Measurements from ENCODE around the gene PGGHG.
"Not testable (repeated sequence)": the region's sequence is repeated elsewhere in the genome, so short reads cannot be mapped to it uniquely, and the experiment has no call there.

PGGHG gene

GRCh38 chr11:257766-258493 is 31.0 kb upstream of the PGGHG start:
- Mint-ChIP-seq H3K4me1 (ENCODE audit: low read depth) (peaks cover 2% of the 10 kb centered on the region), H3K27ac (no peak overlapping the region), H3K9me3 (no peaks in the 10 kb centered on the region), H3K36me3 (ENCODE audit: low read depth) (peaks cover 11% of the 10 kb centered on the region), H3K27me3 (no peaks in the 10 kb centered on the region), H3K4me3 (no peak overlapping the region)
- DNase-seq, result no peak

GRCh38 chr11:259413-259812 is 29.5 kb upstream of the PGGHG start:
- H3K4me3 Mint-ChIP-seq, result no peak overlapping the region
- no peak for DNase-seq
- H3K36me3 Mint-ChIP-seq (ENCODE audit: low read depth), result no peaks in the 10 kb centered on the region
- peaks cover 2% of the 10 kb centered on the region for H3K4me1 Mint-ChIP-seq (ENCODE audit: low read depth)
- no peaks in the 10 kb centered on the region for H3K27me3 Mint-ChIP-seq
- no peak overlapping the region for H3K27ac Mint-ChIP-seq
- H3K9me3 Mint-ChIP-seq, result no peaks in the 10 kb centered on the region

- H3K9me3 Mint-ChIP-seq, result no peaks in the 10 kb centered on the region
- H3K4me3 Mint-ChIP-seq, result no peak overlapping the region
- no peaks in the 10 kb centered on the region for H3K36me3 Mint-ChIP-seq (ENCODE audit: low read depth)
- no peaks in the 10 kb centered on the region for H3K27me3 Mint-ChIP-seq
- peaks cover 4% of the 10 kb centered on the region for H3K4me1 Mint-ChIP-seq (ENCODE audit: low read depth)
- no peak for DNase-seq
- no peak overlapping the region for H3K27ac Mint-ChIP-seq
These were observed 27.3 kb upstream of the PGGHG start for GRCh38 chr11:261624-262023.

GRCh38 chr11:266676-267439 is 22.1 kb upstream of the PGGHG start:
- H3K27ac Mint-ChIP-seq, result peak overlapping the region; percentile 89
- DNase-seq, result peak; percentile 71
- H3K4me1 Mint-ChIP-seq (ENCODE audit: low read depth), result peaks cover 40% of the 10 kb centered on the region
- no peaks in the 10 kb centered on the region for H3K27me3 Mint-ChIP-seq
- H3K4me3 Mint-ChIP-seq, result peak overlapping the region; percentile 55
- no peaks in the 10 kb centered on the region for H3K9me3 Mint-ChIP-seq
- H3K36me3 Mint-ChIP-seq (ENCODE audit: low read depth), result no peaks in the 10 kb centered on the region

- Mint-ChIP-seq H3K36me3 (ENCODE audit: low read depth) (no peaks in the 10 kb centered on the region), H3K9me3 (no peaks in the 10 kb centered on the region), H3K4me1 (ENCODE audit: low read depth) (peaks cover 38% of the 10 kb centered on the region), H3K27ac (peak overlapping the region; percentile 95), H3K4me3 (peak overlapping the region; percentile 76), H3K27me3 (no peaks in the 10 kb centered on the region)
- peak; percentile 73 for DNase-seq
These were observed 21.4 kb upstream of the PGGHG start for GRCh38 chr11:267491-267994.

- H3K27me3 Mint-ChIP-seq; H3K36me3 Mint-ChIP-seq (ENCODE audit: low read depth); H3K9me3 Mint-ChIP-seq; DNase-seq: not testable (repeated sequence)
- peak overlapping the region; percentile 95 for H3K27ac Mint-ChIP-seq
- peak overlapping the region; percentile 76 for H3K4me3 Mint-ChIP-seq
- peaks cover 38% of the 10 kb centered on the region for H3K4me1 Mint-ChIP-seq (ENCODE audit: low read depth)
These were observed 20.2 kb upstream of the PGGHG start for GRCh38 chr11:268716-269145.

- DNase-seq, result peak; percentile 74
- Mint-ChIP-seq H3K9me3 (no peaks in the 10 kb centered on the region), H3K36me3 (ENCODE audit: low read depth) (no peaks in the 10 kb centered on the region), H3K4me3 (peak overlapping the region; percentile 76), H3K4me1 (ENCODE audit: low read depth) (peaks cover 38% of the 10 kb centered on the region), H3K27me3 (no peaks in the 10 kb centered on the region), H3K27ac (peak overlapping the region; percentile 95)
These were observed 19.6 kb upstream of the PGGHG start for GRCh38 chr11:269146-269890.

- no peak for DNase-seq
- no peak overlapping the region for H3K27ac Mint-ChIP-seq
- no peaks in the 10 kb centered on the region for H3K9me3 Mint-ChIP-seq
- H3K27me3 Mint-ChIP-seq, result no peaks in the 10 kb centered on the region
- H3K4me1 Mint-ChIP-seq (ENCODE audit: low read depth), result peaks cover 38% of the 10 kb centered on the region
- no peak overlapping the region for H3K4me3 Mint-ChIP-seq
- H3K36me3 Mint-ChIP-seq (ENCODE audit: low read depth), result no peaks in the 10 kb centered on the region
These were observed 18.2 kb upstream of the PGGHG start for GRCh38 chr11:270451-271318.

- Mint-ChIP-seq H3K27ac (no peak overlapping the region), H3K9me3 (peaks cover 4% of the 10 kb centered on the region), H3K4me3 (no peak overlapping the region), H3K36me3 (ENCODE audit: low read depth) (no peaks in the 10 kb centered on the region), H3K27me3 (no peaks in the 10 kb centered on the region), H3K4me1 (ENCODE audit: low read depth) (peaks cover 38% of the 10 kb centered on the region)
- no peak for DNase-seq
These were observed 17.6 kb upstream of the PGGHG start for GRCh38 chr11:271319-271715.

- H3K27ac Mint-ChIP-seq, result no peak overlapping the region
- H3K4me1 Mint-ChIP-seq (ENCODE audit: low read depth), result peaks cover 35% of the 10 kb centered on the region
- no peaks in the 10 kb centered on the region for H3K27me3 Mint-ChIP-seq
- no peak for DNase-seq
- no peak overlapping the region for H3K4me3 Mint-ChIP-seq
- no peaks in the 10 kb centered on the region for H3K36me3 Mint-ChIP-seq (ENCODE audit: low read depth)
- peaks cover 9% of the 10 kb centered on the region for H3K9me3 Mint-ChIP-seq
These were observed 16.6 kb upstream of the PGGHG start for GRCh38 chr11:272195-272930.

GRCh38 chr11:272931-273198 is 16.1 kb upstream of the PGGHG start:
- no peak overlapping the region for H3K4me3 Mint-ChIP-seq
- H3K4me1 Mint-ChIP-seq (ENCODE audit: low read depth), result peaks cover 34% of the 10 kb centered on the region
- DNase-seq, result no peak
- no peak overlapping the region for H3K27ac Mint-ChIP-seq
- no peaks in the 10 kb centered on the region for H3K27me3 Mint-ChIP-seq
- H3K36me3 Mint-ChIP-seq (ENCODE audit: low read depth), result no peaks in the 10 kb centered on the region
- H3K9me3 Mint-ChIP-seq, result peaks cover 10% of the 10 kb centered on the region

- H3K9me3 Mint-ChIP-seq, result peaks cover 10% of the 10 kb centered on the region
- no peak for DNase-seq
- H3K27ac Mint-ChIP-seq, result no peak overlapping the region
- H3K27me3 Mint-ChIP-seq, result peaks cover 12% of the 10 kb centered on the region
- no peaks in the 10 kb centered on the region for H3K36me3 Mint-ChIP-seq (ENCODE audit: low read depth)
- H3K4me1 Mint-ChIP-seq (ENCODE audit: low read depth), result peaks cover 24% of the 10 kb centered on the region
- no peak overlapping the region for H3K4me3 Mint-ChIP-seq
These were observed 12.7 kb upstream of the PGGHG start for GRCh38 chr11:276219-276618.

GRCh38 chr11:278001-278951 is 10.7 kb upstream of the PGGHG start, which contains the start of gene NLRP6:
Gene NLRP6, plus strand, starts transcription at chr11:278407. Its CDS starts 163 bp downstream, at chr11:278570.
- Mint-ChIP-seq H3K27me3 (peaks cover 31% of the 10 kb centered on the region), H3K4me3 (peak within 1 kb of the TSS; percentile 57), H3K9me3 (peaks cover 10% of the 10 kb centered on the region), H3K36me3 (ENCODE audit: low read depth) (no peaks in the 10 kb centered on the region), H3K4me1 (ENCODE audit: low read depth) (peaks cover 42% of the 10 kb centered on the region), H3K27ac (peak within 1 kb of the TSS; percentile 84)
- peak; percentile 36 for DNase-seq

All from activated T-cell treated with anti-CD3 and anti-CD28 coated beads, Interleukin-2, amount 50 U/mL, for 24 hours (primary cell).